Activated effector memory CD4-positive, alpha-beta T cell treated with anti-CD3 and anti-CD28 coated beads, Interleukin-2, amount 50 U/mL, for 16 hours (primary cell): Measurements from ENCODE around the gene IL36RN.
"Not testable (repeated sequence)": the region's sequence is repeated elsewhere in the genome, so short reads cannot be mapped to it uniquely, and the experiment has no call there.

ENCODE experiments used
- DNase-seq: peaks from one replicate; pipeline ENCODE4 v3.0.0-alpha.2; 2020

The IL36RN gene

DNA sequence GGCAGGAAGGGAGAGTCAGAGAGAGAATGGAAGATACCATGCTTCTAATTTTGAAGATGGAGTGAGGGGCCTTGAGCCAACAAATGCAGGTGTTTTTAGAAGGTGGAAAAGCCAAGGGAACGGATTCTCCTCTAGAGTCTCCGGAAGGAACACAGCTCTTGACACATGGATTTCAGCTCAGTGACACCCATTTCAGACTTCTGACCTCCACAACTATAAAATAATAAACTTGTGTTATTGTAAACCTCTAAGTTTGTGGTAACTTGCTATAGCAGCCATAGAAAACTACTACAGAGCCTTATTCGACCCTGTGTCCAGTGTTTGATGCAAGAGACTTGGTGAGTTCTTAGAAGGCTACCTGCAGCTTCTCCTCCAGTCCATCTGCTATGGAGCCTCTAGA, 16.6 kb downstream of the IL36RN start:
- no peak for DNase-seq

DNA sequence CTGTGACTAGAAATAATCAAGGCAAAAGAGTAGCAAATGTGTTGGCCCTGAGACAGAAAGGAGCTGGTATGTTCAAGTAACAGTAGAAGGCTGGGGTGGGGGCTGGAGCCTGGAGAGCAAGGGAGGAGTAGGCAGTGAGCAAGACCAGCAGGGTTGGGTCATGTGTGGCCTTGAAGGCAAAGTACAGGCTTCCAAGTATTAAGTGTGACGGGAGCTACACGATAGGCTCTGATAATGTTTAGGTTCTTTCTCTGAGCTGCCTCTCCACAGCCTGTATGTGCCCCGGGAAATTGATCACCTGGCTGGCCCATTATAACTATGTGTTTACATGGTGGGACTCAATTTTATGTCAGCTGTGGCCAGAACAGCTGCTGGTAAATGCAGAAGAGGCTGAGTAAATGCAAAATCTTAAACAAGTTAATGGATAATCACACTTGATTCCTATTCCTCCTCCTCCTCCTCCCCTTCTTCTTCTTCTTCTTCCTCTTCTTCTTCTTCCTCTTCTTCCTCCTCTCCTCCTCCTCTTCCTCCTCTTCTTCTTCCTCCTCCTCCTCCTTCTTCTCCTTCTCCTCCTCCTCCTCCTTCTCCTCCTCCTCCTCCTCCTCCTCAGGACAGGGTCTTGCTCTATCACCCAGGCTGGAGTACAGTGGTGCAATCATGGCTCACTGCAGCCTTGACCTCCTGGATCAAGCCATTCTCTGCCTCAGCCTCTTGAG, 18.1 kb downstream of the IL36RN start:
- DNase-seq: no peak

DNA sequence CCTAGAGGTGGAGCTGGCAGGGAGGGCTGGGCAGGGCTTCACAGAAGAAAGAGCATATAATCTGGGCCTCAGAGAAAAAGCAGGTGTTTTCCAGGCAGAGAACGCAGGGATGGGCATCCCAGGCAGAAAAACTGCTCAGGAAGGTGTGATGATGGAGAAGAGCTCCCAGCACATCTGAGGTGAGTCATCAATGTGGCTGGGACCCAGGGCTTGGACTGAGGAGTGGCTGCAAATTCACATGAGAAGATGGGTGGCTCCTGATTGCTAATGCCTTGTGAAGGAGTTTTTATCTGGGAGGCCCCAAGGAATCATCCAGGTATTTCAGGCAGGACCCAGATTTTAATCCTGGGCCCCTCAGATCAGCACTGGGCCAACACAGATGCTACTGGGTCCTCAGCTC, 18.9 kb downstream of the IL36RN start:
- no peak for DNase-seq

DNA sequence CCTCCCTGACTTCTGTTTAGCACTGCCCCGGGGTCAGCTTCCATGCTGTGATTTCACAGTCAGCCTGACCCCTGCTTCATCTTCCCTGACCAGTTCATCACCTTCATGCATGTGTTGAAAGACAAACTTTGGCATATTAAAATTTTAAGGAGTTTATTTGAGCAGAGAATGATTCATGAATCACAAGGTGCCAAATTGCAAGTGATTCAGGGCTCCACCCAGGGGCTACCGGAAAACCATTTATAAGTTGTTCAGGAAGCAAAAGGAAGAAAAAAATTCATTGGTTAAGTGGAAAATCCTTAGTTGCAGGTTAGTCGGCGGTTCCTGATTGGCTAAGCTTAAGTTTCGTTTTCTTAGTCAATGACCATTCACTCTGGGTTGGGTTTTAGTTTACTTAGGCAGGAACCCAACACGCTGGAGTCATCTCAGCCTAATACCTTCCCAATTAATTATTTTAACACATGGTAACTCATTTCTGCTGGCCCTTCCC, 19.4 kb downstream of the IL36RN start:
- DNase-seq: no peak

DNA sequence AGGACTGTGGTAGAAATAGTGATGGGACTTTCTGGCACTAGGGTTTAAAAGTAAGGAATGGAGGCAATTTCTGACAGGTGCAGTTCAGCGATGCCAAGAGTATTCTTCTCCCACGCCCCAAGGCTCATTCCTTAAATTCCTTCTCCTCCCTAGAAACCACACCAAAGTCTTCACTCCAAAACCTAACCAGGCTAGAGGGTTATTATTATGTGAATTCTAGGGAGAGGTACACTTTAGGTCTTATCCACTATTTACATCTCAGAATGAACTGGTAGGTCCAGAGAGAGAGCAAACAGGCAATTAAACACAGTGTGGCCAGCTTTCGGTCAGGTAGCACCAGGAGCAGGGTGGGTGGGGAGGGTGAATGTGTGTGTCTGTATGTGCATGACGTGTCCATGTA, 20.1 kb downstream of the IL36RN start:
- no peak for DNase-seq

DNA sequence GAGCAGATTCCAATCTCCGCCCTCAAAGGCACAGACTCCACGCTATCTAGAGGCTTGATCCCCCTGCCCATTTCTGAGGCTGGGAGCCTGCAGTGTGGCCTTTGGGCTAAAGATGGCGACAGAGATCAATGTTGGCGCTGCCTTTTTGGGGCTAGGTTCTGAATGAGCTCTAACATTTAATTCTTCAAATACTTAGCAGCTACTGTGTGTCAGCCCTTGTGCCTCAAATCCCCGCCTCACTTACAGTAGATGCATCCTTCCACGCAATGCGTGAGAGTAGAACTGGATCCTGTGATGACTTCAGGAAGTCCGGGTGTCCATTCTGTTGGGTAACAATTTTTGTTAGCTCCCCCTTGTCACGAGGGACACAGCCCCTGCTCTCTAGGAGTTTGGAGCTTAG, 21.1 kb downstream of the IL36RN start:
- peak; percentile 77 for DNase-seq

DNA sequence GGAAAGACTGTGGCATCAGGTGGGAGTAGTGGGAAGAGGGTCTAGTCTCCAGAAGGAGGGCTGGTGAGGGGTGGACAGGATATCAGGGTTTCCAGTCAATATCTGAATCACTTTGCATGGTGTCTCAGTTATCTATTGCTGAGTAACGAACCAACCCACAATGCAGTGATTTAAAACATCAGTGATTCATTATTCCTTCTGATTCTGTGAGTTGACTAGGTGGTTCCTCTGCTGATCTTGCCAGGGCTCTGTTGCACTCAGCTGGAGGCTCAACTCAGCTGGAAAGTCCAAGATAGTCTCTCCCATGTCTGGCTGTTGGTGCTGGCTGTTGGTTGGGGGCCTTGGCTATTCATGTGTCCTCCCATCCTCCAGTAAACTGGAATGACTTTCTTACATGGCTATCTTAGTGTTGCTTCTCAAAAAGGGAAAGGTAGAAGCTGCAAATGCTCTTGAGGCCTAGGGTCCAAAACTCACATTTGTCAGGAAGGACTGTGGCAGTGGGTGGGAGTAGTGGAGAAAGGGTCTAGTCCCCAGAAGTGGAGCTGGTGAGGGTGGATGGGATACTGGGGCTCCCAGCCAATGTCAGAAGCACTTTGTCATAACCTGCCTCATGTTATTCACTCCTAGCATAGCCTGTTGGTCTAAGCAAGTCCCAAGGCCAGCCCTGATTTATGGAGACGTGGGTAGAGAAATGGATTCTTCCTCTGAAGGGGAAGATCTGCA, 22.7 kb downstream of the IL36RN start:
- no peak for DNase-seq

DNA sequence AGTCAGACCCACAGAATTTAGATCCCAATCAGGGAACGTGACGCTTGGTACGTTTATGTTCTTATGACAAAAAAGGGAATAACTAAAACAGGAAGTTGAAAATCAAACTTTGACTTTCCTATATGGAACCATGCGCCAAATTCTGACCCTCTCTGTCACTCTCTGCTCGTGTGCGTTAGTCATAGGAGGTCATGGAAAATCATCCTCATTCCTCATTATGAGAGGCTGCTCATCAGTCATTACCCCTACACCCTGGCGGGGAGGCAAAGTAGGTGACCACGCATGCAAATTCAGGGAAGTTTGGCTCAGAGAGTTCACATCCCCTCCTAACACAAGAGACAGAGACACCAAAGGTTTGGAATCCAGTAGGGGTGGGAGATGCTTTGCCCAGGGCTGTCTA, 24.3 kb downstream of the IL36RN start:
- DNase-seq: no peak

DNA sequence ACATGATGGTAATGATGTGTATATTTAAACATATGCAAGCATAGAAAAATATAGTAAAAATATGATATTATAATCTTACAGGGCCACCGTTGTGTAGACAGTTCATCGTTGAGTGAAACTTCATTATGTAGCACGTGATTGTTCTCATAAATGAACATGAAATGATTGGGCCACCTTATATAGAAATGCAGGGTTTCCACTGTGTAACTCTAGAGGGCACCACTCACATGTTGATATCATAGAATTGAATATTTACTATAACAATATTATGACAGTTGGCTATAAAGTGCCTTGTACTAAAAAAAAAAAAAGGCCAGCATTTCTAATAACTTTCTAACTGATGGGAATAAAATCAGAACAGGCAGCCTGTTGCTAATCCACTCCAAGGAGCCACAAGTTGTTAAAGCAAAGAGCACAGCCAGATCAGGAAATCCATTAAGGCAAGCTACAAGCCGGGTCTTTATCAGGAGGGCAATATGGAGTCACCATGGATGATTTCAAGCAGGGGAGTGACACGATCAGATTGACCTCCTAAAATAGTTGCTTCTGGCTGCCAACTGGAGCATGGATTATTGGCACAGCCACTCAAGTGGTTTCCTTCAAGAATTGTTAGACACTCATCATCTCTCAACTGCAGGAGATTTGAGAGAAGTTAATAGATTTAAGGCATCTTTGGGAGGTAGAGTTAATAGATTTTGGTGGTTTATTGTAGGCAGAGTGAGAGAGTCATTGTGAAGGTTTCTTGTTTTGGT, 25.4 kb downstream of the IL36RN start:
- no peak for DNase-seq

DNA sequence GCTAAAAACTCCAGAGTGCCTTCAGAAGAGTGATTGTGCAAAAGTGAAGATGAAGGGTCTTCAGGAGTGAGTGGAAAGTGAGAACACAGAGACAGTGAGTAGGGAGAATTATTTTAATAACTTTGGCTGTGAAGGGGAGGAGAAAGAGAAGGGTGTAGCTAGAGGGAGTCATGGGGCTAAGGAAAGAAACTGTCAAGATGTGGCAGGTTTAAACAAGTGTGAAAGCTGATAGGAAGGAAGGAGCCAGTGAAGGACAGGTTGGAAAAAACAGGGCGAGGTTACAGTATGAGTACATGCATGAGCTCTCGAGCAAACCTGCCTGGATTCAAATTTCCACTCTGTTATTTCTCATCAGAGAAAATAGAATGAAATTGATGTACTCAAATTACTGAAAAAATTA, 26.5 kb downstream of the IL36RN start:
- DNase-seq: no peak

DNA sequence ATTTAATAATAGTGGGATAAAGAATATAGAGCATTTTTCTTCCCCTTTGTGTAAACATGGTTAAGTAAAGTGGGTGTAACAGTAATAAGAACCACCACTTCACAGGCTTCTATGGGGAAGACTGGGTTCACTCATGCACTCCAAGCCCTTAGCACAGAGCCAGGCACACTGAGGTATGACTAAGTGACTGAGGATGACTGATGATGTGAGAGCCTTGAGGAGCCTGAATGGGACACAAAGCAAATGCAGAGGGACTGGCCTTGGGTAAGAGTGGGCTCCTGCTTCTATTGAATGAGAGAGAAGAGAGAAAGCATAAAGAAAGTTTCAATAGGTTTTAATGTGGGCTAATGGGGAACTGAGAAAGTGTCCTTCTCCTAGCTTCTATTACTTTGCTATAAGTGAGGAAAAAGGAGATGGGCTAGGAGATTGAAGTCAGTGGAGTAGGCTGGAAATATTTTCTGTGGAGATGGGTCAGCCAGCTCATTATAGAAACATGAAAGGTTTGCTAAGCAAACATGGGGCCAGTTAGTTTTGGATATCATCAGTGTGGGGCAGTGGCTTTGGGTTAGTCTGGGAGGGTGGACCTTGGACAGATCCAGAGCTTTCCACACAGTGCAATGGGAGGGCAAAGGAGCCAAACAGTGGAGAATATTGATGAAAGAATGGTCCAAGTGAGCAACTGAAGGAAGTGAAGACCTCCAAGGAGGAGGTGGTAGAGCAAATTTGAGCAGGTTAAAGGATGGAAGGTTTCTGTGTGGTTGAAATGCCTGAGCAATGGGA, 29.4 kb downstream of the IL36RN start:
- no peak for DNase-seq

DNA sequence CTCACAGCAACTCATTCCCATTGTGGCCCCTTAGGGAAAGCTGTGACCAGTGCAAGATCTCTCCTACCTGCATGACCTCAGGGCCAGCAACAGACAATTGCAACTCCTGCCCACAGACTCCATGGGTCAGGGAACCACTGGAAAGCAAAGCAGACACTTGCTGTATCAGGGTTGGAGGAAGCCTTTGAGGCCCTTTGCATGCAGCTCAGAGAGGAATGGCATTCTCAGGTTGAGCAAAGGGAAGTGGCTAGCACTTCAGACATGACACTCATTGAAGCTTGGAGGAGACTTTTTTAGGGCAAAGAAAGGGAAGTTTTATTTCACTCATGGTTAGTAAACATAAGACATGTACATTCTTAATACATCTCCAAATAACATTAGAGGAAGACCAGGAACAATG, 30.9 kb downstream of the IL36RN start:
- no peak for DNase-seq

DNA sequence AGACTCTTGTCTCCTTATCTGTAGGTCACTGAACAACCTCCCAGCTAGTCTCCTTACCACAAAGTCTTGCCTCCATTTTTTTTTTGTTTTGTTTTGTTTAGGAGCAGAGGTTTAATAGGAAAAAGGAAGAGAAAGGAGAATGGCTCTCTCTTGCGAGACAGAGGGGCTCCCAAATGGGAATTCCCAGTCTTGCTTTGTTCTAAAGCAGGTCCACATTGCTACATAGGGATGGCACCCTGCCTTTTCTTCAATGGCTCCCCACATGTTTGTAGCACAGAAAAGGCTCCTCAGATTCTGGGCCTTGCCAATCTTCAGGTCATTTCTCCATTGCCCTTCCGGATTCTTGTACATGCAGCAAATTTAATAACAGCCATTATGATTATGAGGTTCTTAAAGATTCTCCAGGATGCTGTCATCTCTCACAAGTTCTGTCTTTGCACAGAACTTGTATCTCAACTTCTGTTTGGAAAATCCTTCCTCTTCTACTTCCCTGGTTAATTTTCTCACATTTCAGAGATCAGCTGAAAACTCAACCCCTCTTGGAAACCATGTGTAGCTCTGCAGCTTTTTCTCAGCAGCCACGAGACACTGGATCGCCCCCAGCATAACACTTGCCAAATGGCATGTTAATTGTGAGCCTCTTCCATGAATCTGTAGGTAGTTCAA, 32.4 kb downstream of the IL36RN start:
- no peak for DNase-seq

DNA sequence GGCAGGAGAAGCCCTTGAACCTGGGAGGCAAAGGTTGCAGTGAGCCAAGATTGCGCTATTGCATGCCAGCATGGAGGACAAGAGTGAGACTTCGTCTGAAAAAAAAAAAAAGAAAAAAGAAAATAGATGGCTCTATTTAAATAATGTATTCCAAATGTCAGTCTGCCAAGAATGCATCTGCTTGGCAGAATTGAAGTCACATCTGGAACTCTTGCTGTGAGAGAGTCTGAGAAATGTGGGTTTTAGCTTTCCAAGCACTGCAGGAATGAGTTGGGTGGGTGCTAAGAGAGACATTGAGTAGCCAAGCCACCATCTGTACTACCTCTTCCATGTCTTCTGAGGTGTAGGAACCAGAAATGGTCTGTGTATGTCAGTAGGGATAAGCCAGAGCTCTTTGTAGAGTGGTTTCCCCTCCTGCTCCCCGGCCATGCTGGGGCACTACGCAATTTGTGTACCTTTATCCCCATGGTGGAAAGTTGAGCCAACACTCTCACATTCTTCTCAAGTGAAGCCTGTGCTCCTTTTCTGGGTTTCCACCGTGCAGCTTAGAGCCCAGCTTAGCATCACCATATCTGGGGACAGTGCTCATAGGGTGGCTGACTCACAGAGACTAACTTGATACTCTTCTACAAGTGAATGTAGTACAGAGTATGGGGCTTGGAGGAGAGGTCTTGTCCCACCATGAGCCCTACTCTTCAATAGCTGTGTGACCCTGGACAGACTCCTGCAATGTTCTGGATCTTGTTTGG, 34.0 kb downstream of the IL36RN start:
- DNase-seq: no peak

DNA sequence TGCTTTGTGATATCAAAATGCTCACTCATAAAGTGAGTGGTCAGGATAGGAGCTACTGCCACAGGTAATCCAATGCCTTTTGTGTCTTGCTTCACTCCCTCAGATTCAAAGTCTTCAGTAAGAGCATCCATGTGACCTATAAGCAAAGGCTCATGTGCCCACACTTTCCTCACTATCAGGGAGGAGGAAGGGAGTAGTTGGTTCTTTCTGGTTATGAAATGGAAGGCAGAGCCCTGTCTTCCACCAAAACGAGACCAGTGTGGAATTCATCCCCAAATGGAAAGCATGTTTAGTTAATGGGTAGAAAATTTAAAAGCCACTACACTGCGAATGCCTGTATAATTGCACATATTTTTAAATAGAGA, 34.6 kb downstream of the IL36RN start:
- DNase-seq: no peak

DNA sequence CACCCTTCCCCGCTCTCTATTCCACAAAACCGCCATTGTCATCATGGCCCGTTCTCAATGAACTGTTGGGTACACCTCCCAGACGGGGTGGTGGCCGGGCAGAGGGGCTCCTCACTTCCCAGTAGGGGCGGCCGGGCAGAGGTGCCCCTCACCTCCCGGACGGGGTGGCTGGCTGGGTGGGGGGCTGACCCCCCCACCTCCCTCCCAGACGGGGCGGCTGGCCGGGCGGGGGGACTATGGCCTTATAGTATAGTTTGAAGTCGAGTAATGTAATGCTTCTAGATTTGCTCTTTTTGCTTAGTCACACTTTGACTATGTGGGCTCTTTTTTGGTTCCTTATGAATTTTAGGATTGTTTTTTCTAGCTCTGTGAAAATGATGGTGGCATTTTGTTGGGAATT, 37.3 kb downstream of the IL36RN start:
- DNase-seq: not testable (repeated sequence)

DNA sequence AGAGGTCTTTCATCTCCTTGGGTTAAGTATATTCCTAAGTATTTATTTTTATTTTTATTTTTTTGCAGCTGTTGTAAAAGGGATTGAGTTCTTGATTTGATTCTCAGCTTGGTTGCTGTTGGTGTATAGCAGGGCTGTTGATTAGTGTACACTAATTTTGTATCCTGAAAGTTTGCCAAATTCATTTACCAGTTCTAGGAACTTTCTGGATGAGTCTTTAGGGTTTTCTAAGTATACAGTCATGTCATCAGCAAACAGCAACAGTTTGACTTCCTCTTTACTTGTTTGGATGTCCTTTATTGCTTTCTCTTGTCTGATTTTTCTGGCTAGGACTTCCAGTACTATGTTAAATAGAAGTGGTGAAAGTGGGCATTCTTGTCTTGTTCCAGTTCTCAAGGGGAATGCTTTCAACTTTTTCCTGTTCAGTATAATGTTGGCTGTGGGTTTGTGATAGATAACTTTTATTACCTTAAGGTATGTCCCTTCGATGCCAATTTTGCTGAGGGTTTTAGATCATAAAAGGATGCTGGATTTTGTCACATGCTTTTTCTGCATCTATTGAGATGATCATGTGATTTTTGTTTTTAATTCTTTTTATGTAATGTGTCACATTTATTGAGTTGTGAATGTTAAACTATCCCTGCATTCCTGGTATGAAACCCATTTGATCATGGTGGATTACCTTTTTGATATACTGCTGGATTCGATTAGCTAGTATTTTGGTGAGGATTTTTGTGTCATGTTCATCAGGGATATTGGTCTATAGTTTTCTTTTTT, 38.0 kb downstream of the IL36RN start:
- not testable (repeated sequence) for DNase-seq

DNA sequence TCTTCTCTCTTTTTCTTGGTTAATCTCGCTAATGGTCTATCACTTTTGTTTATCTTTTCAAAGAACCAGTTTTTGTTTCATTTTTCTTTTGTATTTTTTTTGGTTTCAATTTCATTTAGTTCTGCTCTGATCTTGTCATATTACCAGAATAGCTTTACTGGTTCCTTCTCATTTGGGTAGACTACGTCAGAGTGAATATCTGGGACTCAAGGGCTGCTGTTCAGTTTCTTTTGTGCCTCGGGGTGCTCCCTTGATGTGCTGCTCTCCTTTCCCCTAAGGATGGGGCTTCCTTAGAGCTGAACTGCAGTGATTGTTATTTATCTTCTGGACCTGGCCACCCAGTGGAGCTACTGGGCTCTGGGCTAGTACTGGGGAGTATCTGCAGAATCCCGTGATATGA, 39.0 kb downstream of the IL36RN start:
- peak; percentile 64 for DNase-seq

DNA sequence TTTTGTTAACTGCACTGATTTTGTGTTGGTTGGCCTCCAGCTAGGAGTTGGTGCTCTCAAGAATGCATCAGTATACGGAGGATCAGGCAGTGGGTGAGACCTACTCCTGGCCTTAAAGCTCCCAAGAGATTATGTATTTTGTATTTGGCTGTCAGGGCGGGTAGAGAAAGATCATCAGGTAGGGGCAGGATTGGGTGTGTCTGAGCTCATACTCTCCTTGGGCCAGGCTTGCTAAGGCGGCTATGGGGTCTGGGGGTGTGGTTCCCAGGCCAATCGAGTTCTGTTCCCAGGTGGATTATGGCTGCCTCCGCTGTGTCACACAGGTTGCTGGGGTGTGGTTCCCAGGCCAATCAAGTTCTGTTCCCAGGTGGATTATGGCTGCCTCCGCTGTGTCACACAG, 39.5 kb downstream of the IL36RN start:
- no peak for DNase-seq

DNA sequence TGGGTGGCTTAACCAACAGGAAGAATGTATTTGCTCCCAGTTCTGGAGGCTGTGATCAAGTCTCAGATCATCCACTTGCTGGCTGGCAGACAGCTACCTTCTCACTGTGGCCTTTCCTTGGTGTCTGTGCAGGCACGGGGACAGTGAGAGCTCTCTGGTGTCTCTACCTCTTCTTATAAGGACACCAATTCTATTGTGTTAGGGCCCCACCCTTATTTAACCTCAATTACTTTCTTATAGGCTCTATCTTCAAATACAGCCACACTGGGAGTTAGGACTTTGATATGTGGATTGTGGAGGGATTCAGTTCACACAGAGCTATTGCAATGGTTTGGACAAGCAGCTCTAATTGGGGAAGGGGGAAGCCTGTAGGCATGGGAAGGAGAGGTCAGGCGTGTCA, 43.1 kb downstream of the IL36RN start:
- DNase-seq: no peak

DNA sequence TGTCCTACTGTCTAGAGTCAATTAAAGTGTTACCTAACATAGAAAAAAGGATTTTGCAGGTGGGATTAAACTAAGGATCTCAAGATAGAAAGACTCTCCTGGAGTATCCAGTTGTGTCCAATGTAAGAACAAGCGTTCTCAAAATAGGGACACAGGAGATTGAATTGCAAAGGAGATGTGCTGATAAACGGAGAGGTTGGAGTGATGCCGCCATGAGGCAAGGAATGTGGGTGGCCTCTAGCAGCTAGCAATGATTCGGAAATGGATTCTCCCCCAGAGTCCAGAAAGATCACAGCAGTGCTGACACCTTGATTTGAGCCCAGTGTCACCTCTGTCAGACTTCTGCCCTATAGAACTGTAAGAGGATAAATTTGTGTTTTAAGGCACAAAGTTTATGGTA, 44.3 kb downstream of the IL36RN start:
- no peak for DNase-seq
